ENCODE data around the gene CBX8.

DNA sequence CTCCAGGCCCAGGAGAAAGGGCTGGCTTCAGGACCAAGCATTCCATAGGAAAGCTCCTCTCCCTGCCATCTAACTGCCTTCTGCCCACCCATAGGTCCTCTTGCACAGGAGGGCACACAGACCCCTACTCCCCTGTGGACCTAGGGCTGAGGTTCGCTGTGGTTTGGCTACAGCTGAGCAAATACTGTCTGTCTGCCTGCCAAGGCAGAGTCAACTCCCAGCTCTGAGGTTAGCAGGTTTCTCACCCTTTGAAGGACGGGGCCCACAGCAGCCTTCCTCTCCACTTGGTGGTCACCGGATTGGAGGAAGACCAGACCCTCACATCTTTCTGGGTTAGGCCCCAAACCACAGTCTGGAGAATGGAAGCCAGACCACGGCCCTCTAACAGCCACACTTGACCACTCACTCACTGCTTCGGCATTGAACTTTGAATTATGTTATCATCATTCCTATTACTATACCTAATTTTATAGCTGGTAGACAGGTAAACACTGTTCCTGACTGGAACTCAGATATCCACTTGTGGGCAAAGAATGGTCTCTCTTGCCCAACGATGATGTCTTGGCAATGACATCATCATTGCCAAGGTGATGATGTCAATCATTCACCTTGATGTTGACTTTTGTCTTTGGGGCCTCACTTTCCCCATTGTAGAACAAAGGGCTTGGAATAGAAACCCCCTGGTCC is 28.2 kb upstream of the CBX8 start:
- TF ChIP-seq, protein P1, sequence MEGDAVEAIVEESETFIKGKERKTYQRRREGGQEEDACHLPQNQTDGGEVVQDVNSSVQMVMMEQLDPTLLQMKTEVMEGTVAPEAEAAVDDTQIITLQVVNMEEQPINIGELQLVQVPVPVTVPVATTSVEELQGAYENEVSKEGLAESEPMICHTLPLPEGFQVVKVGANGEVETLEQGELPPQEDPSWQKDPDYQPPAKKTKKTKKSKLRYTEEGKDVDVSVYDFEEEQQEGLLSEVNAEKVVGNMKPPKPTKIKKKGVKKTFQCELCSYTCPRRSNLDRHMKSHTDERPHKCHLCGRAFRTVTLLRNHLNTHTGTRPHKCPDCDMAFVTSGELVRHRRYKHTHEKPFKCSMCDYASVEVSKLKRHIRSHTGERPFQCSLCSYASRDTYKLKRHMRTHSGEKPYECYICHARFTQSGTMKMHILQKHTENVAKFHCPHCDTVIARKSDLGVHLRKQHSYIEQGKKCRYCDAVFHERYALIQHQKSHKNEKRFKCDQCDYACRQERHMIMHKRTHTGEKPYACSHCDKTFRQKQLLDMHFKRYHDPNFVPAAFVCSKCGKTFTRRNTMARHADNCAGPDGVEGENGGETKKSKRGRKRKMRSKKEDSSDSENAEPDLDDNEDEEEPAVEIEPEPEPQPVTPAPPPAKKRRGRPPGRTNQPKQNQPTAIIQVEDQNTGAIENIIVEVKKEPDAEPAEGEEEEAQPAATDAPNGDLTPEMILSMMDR (conservative IDR thresholded peaks at IDR 0.05; ENCODE audit: low read depth, low read length): no peak
- TF ChIP-seq EZH2phosphoT487 (IDR thresholded peaks at IDR 0.05; ENCODE audit: borderline replicate concordance, low read length) (no peak), EZH2 (IDR thresholded peaks at IDR 0.05; ENCODE audit: low read length, unreplicated experiment) (no peak)
